GM12875 (cell line): Measurements from ENCODE around the gene DIAPH1.
A peak's percentile ranks its signal among the peaks of the same experiment; 100 is the strongest.

ENCODE experiments used
- H3K4me3 ChIP-seq: one replicate; pipeline ENCODE4 v1.5.1; 2011; ENCODE audit warnings: low read depth, low read length, control low read depth
- CTCF ChIP-seq: IDR thresholded peaks from 2 replicates; pipeline ENCODE4 v1.5.1; 2011; ENCODE audit warnings: low read depth, mild to moderate bottlenecking, control low read depth, inconsistent platforms, low read length, moderate library complexity, borderline replicate concordance; ENCODE audit not compliant: insufficient read depth

Gene DIAPH1

GRCh38 chr5:141475625-141476131 is 143.1 kb downstream of the DIAPH1 start, which contains the start of gene PCDHGC3:
TSS of gene PCDHGC3 (plus strand) at chr5:141475966. CDS start at chr5:141476117, 151 bp downstream.
- peak; percentile 44 for TF ChIP-seq CTCF
- peak within 1 kb of the TSS; percentile 73 for H3K4me3 ChIP-seq

- H3K4me3 ChIP-seq = no peak overlapping the region
- TF ChIP-seq CTCF = no peak
Observed at GRCh38 chr5:141465351-141465750, 153.4 kb downstream of the DIAPH1 start.
